Measurements from ENCODE around the gene VAV3.

DNA sequence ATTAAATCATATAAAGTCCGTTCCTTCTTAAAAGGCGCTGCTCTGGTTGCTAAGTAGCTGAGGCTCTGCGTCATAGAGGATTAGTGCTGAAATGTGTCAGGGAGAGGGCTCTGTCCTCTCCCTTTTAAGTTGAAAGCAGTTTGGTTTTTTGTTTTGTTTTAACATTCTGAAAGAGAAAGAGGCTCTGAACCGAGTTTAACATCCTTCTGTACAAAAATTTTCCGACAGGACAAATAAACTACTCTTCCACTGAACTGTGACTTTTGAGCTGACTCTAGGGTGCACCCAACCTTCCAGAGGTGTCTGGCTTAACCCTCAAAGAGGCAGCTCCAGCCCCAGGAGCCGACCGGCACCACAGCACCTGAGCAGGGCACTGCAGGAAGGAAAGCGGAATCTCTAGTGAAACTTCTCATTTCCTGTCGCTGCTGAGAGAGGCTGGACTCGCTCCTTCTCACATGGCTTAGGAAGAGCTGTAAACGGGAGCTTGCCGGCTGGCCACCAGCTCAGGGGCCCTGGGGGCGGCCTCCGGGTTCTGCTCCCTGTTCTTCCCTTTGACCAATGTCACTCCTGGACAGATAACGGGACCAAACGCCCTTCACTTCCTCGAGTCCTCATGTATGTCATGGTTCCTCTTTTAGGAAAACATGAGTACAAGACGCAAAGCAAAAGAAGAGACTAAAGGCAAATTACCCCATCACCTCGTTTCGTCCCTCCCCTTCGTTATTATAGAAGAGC is 1.2 kb downstream of the VAV3 start:
- TF ChIP-seq, protein P1, sequence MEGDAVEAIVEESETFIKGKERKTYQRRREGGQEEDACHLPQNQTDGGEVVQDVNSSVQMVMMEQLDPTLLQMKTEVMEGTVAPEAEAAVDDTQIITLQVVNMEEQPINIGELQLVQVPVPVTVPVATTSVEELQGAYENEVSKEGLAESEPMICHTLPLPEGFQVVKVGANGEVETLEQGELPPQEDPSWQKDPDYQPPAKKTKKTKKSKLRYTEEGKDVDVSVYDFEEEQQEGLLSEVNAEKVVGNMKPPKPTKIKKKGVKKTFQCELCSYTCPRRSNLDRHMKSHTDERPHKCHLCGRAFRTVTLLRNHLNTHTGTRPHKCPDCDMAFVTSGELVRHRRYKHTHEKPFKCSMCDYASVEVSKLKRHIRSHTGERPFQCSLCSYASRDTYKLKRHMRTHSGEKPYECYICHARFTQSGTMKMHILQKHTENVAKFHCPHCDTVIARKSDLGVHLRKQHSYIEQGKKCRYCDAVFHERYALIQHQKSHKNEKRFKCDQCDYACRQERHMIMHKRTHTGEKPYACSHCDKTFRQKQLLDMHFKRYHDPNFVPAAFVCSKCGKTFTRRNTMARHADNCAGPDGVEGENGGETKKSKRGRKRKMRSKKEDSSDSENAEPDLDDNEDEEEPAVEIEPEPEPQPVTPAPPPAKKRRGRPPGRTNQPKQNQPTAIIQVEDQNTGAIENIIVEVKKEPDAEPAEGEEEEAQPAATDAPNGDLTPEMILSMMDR (conservative IDR thresholded peaks at IDR 0.05; ENCODE audit: low read length) = no peak
- TF ChIP-seq EZH2phosphoT487 (IDR thresholded peaks at IDR 0.05; ENCODE audit: borderline replicate concordance, low read depth, low read length) = no peak

All from OCI-LY7 (cell line).